Endometrial microvascular endothelial cells (primary cell): ENCODE results near the gene GATAD2A. TPM values are rescaled to one million over a fixed set of nuclear protein-coding genes. Genes with fewer than 3 reads are reported as not detected.

Experiments used
- in situ Hi-C: cut with HindIII; loops from 2 replicates; pipeline ENCODE4 v1.10.0; 2017; ENCODE audit warnings: low sequenced_read_pairs, low pct_unique_long_range_greater_than_20kb; ENCODE audit errors: inconsistent ontology term
- total RNA-seq: library from RNA; depleted of rRNA; stranded (reverse); fragments of >200 nt; gene quantifications from one replicate; pipeline ENCODE4 v1.2.3, GENCODE V29; 2015; ENCODE audit errors: inconsistent ontology term

The GATAD2A gene
- total RNA-seq, 1 donor from 2014 or later, result 102 TPM

GRCh38 chr19:19533841-19534240 is 128.4 kb downstream of the GATAD2A start:
- in situ Hi-C loops, result no loop called here

- in situ Hi-C loops, result no loop called here
These were observed 129.2 kb downstream of the GATAD2A start for GRCh38 chr19:19534556-19535265.

DNA sequence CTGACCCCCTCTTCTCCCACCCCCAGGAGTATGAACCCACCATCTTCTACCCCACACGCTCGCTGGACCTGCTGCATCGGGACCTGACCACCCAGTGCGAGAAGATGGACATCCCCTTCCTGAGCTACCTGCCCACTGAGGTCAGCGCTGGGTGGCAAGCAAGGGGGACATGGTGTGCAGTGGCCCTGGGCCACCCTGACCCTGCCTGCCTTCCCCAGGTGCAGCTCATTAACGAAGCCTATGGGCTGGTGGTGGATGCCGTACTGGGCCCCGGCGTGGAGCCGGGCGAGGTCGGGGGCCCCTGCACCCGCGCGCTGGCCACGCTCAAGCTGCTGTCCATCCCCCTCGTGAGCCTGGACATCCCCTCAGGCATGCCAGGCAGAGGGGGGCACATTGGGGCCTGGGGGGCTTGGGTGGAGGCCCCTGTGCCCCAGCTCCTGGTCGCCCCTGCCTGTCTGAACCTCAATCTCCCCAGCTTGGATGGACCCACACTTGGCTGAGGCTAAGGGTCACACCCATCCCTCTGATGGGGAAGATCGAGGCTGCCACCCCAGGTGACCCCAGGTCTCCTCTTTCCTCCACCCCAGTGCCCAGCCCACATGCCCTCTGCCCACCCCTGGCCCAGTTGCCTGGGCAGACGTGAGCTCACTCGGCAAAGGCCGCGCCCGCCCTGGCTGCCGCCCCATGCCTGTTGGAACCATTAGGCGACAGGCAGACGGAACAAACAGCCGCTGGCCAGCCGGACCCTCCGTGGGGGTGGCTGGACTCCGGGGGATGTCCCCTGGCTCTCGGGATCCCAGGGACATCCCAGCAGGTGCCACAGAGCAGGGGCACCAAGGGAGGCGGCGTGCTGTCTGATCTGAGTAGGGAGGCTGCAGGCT is 130.1 kb downstream of the GATAD2A start:
- in situ Hi-C loops, result no loop called here

DNA sequence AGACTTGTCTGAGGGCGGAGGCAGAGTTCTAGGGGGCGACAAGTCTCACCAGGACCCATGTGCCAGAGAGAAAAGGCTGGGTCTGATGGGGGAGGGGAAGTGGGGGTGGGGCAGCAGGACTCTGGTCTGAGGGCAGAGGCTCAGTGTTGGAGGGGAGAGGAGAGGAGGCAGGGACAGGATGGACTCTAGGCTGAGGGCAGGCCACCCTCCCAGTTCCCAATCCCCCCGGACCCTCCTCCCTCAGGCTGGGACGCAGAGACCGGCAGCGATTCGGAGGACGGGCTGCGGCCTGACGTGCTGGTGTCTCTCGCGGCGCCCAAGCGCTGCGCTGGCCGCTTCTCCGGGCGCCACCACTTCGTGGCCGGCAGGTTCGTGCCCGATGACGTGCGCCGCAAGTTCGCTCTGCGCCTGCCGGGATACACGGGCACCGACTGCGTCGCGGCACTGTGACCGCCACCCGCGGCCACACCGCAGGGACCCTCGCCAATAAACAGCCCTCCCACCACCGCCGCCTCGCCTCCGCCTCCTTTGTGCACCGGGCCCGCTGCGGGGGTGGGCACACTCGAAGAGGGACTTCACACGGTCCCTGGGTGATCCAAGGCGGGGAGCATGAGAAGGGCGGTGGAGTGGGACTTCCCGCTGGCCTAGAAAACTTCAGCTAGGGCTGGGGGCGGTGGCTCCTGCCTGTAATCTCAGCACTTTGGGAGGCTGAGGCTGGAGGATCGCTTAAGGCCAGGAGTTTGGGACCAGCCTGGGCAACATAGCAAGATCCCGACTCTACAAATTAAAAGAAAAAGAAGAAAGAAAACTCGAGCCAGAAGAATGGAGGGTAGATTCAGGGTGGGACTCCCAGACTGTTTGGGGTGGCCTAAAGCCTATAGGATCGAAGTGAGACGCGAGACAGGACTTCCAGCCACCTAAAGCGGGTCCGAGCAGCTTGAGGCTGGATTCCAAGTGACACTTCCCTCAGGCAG is 131.9 kb downstream of the GATAD2A start:
- in situ Hi-C loops, result no loop called here

DNA sequence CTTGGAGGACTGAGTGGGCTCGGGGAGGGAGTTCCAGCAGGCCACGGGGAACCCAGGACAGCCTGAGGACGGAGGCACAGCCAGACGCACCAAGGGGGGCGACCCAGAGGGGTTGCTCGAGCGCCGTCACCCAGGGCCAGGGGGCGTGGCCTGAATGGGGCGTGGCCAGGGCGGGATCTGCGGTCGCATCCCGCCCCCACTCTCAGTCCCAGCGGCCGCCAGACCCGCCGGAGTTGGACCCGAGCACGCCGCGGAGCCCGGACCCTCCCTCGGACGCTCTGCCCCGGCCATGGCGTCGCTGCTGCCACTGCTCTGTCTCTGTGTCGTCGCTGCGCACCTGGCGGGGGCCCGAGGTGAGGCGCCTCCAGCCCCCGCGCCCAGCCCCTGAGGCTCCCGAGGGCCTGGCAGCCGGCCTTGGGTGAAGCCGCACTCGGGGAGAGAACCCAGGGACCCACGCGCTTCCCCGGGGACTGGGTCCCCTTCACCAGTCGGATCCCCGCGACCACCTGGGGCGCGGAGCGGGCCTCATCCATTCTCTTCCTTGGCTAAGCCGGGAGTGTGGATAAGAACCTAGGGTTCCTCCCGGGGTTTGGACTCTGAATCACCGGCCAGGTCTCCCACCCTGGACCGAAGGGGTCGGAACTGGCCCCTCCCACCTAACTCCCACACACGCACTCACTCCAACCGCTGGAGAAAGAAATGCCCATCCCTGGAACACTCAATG is 132.7 kb downstream of the GATAD2A start, which contains the start of gene CILP2:
Gene CILP2 (plus strand): TSS at position 205 of the 724 bp plus-strand sequence. CDS start 85 bp downstream, at position 290.
- in situ Hi-C loops, result no loop called here

- in situ Hi-C loops, result no loop called here
These were observed 133.3 kb downstream of the GATAD2A start for GRCh38 chr19:19538785-19539166.

DNA sequence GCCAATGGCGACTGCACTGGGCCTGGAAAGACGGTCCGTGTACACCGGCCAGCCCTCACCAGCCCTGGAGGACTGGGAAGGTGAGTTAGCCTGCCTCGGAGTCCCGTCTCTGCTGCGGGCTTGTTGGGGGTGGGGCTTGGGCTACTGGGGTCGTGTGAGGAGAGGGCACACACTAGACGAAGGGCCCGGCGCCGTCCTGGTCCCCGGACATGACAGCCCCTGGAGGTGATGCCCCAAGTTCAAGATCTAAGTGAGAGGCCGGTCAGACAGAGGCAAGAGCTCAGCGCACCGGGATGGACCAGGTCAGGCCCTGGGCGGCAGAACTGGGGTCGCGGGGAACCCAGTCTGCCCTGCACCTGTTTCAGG is 134.2 kb downstream of the GATAD2A start:
- in situ Hi-C loops, result no loop called here

DNA sequence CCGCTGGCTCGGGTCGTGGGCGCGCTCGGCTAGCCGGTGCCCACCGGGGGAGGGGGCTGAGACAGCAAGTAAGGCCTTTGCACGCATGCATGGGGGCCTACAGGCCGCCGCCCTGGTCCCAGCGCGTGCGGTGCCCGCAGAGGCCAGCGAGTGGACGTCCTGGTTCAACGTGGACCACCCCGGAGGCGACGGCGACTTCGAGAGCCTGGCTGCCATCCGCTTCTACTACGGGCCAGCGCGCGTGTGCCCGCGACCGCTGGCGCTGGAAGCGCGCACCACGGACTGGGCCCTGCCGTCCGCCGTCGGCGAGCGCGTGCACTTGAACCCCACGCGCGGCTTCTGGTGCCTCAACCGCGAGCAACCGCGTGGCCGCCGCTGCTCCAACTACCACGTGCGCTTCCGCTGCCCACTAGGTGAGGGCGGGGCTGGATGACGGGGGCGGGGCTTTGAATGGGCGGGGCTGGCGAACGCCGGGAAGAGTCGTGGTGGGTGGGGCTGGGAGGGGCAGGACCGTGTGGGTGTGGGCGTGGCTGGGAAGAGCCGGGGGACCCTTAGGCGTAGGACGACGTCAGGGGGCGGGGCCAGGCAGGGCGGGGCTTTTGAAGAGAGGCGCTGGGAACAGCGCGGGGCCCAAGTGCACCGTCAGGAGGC is 134.7 kb downstream of the GATAD2A start:
- in situ Hi-C loops, result no loop called here

GRCh38 chr19:19540715-19541515 is 135.4 kb downstream of the GATAD2A start:
- in situ Hi-C loops, result no loop called here

- in situ Hi-C loops, result no loop called here
These were observed 136.1 kb downstream of the GATAD2A start for GRCh38 chr19:19541616-19542015.

DNA sequence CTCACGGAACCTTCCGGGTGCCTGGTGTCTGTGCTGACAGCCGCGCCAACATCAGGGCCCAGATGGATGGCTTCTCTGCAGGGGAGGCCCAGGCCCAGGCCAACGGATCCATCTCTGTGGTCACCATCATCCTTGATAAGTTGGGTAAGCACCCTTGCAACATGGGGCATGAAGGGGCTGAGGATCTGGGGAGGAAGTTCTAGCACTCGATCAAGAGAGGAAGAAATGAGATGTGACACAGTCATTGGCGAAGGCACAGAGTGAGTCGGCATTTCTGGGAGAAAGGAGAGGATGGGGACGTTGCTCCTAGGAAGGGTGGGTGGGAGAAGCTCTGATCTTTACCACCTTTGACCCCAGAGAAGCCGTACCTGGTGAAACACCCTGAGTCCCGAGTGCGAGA is 137.0 kb downstream of the GATAD2A start:
- in situ Hi-C loops, result no loop called here

DNA sequence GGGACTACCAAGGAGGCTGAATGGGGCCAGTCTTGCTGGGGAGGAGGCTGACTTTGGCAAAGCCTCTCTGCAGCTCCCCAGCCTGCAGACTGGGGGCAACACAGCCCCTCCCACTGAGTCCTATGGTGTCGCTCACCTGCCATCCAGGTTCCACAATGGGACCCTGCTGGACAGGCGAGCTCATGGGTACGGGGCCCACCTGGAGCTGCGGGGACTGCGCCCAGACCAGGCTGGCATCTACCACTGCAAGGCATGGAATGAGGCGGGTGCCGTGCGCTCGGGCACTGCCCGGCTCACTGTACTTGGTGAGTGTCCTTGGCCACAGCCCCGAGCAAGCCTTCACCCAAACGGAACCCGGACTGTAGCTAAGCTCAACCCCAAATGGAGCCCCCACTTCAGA is 137.6 kb downstream of the GATAD2A start:
- in situ Hi-C loops, result no loop called here

DNA sequence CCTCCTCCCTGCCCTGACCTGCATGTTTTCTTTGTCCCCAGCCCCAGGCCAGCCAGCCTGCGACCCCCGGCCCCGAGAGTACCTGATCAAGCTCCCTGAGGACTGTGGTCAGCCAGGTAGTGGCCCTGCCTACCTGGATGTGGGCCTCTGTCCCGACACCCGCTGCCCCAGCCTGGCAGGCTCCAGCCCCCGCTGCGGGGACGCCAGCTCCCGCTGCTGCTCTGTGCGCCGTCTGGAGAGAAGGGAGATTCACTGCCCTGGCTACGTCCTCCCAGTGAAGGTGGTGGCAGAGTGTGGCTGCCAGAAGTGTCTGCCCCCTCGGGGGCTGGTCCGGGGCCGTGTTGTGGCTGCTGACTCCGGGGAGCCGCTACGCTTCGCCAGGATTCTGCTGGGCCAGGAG is 138.2 kb downstream of the GATAD2A start:
- in situ Hi-C loops, result no loop called here

GRCh38 chr19:19544257-19544953 is 138.9 kb downstream of the GATAD2A start:
- in situ Hi-C loops, result no loop called here

DNA sequence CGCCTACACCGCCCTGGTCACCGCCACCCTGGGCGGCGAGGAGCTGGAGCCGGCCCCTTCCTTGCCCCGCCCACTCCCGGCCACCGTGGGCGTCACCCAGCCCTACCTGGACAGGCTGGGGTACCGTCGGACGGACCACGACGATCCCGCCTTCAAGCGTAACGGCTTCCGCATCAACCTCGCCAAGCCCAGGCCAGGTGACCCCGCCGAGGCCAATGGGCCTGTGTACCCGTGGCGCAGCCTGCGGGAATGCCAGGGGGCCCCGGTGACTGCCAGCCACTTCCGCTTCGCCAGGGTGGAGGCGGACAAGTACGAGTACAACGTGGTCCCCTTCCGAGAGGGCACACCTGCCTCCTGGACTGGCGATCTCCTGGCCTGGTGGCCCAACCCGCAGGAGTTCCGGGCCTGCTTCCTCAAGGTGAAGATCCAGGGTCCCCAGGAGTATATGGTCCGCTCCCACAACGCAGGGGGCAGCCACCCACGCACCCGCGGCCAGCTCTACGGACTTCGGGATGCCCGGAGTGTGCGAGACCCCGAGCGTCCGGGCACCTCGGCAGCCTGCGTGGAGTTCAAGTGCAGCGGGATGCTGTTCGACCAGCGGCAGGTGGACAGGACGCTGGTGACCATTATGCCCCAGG is 139.6 kb downstream of the GATAD2A start:
- in situ Hi-C loops, result no loop called here

GRCh38 chr19:19545707-19546106 is 140.2 kb downstream of the GATAD2A start:
- in situ Hi-C loops, result no loop called here
